Suppressor macrophage (primary cell): Measurements from ENCODE around the gene PSMG3.
"Not testable (repeated sequence)": the region's sequence is repeated elsewhere in the genome, so short reads cannot be mapped to it uniquely, and the experiment has no call there.

Experiments used
- DNase-seq, 4 experiments: peaks; one replicate each; pipeline ENCODE4 v3.0.0-alpha.2; 2020 to 2022

PSMG3 gene

GRCh38 chr7:1533255-1533546 lies 36.6 kb downstream of the PSMG3 start:
- no peak for DNase-seq

GRCh38 chr7:1532456-1533254 lies 37.2 kb downstream of the PSMG3 start:
- DNase-seq = peak; percentile 88 to 95 (median 88)

GRCh38 chr7:1531979-1532455 lies 37.8 kb downstream of the PSMG3 start:
- peak in 1 of 4 experiments; percentile 11 for DNase-seq

- DNase-seq = peak; percentile 53 to 72 (median 58)
Measured at GRCh38 chr7:1531263-1531978, 38.4 kb downstream of the PSMG3 start.

- DNase-seq = no peak
Measured at GRCh38 chr7:1530946-1531262, 38.9 kb downstream of the PSMG3 start.

GRCh38 chr7:1529383-1530116 lies 40.3 kb downstream of the PSMG3 start:
- no peak for DNase-seq

GRCh38 chr7:1526271-1526754 lies 43.5 kb downstream of the PSMG3 start:
- DNase-seq = peak in 1 of 4 experiments; percentile 22

GRCh38 chr7:1525409-1525808 lies 44.4 kb downstream of the PSMG3 start:
- DNase-seq = no peak

GRCh38 chr7:1523844-1524243 lies 46.0 kb downstream of the PSMG3 start:
- no peak for DNase-seq

- no peak for DNase-seq
Measured at GRCh38 chr7:1523208-1523607, 46.6 kb downstream of the PSMG3 start.

GRCh38 chr7:1521456-1521855 lies 48.4 kb downstream of the PSMG3 start:
- DNase-seq = no peak

- DNase-seq = peak; percentile 46 to 80 (median 70)
Measured at GRCh38 chr7:1520539-1521234, 49.1 kb downstream of the PSMG3 start.

GRCh38 chr7:1519322-1519922 lies 50.4 kb downstream of the PSMG3 start:
- not testable (repeated sequence) for DNase-seq
